Nephron (organoid): ENCODE data around the gene LCAT.
"Not testable (repeated sequence)": the region's sequence is repeated elsewhere in the genome, so short reads cannot be mapped to it uniquely, and the experiment has no call there.

Source experiments
- H3K27ac Mint-ChIP-seq, 3 experiments: 2 replicates each; pipeline ENCODE4 v1.8.0; 2020; ENCODE audit warnings: mixed read lengths in 3 of 3, mild to moderate bottlenecking in 2 of 3, moderate library complexity in 1 of 3
- H3K27me3 Mint-ChIP-seq: 2 replicates; pipeline ENCODE4 v1.8.0; 2021; ENCODE audit warnings: low read depth, mild to moderate bottlenecking, moderate library complexity, mixed read lengths
- H3K36me3 Mint-ChIP-seq: 2 replicates; pipeline ENCODE4 v1.8.0; 2020; ENCODE audit warnings: low read depth, mixed read lengths
- H3K4me1 Mint-ChIP-seq: 2 replicates; pipeline ENCODE4 v1.8.0; 2020; ENCODE audit warnings: mixed read lengths
- H3K4me3 Mint-ChIP-seq, 3 experiments: 2 replicates each; pipeline ENCODE4 v1.8.0; 2020; ENCODE audit warnings: mild to moderate bottlenecking in 3 of 3, mixed read lengths in 3 of 3, moderate library complexity in 2 of 3
- H3K9me3 Mint-ChIP-seq: 2 replicates; pipeline ENCODE4 v1.8.0; 2020; ENCODE audit warnings: mixed read lengths
- TF ChIP-seq, protein P1 (sequence below), 3 experiments: fragments of 200-600 bp; sonication (generic); IDR thresholded peaks; one replicate each; pipeline ENCODE4 v1.5.0; 2021; ENCODE audit warnings: antibody characterized with exemption in 3 of 3; ENCODE audit not compliant: unreplicated experiment in 3 of 3

LCAT gene

GRCh38 chr16:67977469-67978227, 33.7 kb upstream of the LCAT start:
- H3K4me1 Mint-ChIP-seq, result no peaks in the 10 kb centered on the region
- H3K9me3 Mint-ChIP-seq, result no peaks in the 10 kb centered on the region
- H3K27me3 Mint-ChIP-seq, result peaks cover 19% of the 10 kb centered on the region
- no peak overlapping the region for H3K4me3 Mint-ChIP-seq
- TF ChIP-seq, protein P1, sequence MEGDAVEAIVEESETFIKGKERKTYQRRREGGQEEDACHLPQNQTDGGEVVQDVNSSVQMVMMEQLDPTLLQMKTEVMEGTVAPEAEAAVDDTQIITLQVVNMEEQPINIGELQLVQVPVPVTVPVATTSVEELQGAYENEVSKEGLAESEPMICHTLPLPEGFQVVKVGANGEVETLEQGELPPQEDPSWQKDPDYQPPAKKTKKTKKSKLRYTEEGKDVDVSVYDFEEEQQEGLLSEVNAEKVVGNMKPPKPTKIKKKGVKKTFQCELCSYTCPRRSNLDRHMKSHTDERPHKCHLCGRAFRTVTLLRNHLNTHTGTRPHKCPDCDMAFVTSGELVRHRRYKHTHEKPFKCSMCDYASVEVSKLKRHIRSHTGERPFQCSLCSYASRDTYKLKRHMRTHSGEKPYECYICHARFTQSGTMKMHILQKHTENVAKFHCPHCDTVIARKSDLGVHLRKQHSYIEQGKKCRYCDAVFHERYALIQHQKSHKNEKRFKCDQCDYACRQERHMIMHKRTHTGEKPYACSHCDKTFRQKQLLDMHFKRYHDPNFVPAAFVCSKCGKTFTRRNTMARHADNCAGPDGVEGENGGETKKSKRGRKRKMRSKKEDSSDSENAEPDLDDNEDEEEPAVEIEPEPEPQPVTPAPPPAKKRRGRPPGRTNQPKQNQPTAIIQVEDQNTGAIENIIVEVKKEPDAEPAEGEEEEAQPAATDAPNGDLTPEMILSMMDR (IDR thresholded peaks at IDR 0.05; ENCODE audit: unreplicated experiment in 3 of 3), result no peak
- H3K36me3 Mint-ChIP-seq, result no peaks in the 10 kb centered on the region
- no peak overlapping the region for H3K27ac Mint-ChIP-seq

DNA sequence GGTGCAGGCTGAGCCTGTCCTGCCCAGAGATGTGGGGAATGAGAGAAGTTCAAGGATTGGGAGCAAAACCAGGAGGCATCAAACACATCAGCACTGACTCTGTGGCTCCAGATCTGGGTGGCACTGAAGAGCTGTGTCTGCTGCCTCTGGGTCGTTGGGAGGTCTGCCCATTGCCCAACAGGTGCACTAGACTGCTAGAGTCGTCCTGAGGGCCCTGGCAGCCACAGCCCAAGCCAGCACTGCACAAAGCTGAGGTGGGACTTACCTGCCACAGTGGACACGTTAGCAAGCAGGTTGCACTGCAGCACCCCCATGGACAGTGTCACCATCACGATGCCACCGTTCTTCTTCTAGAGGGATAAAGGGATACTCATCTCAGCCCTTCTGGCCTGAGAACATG, 33.1 kb upstream of the LCAT start:
- Mint-ChIP-seq H3K27me3 (peaks cover 19% of the 10 kb centered on the region), H3K9me3 (no peaks in the 10 kb centered on the region), H3K27ac (no peak overlapping the region), H3K4me1 (no peaks in the 10 kb centered on the region), H3K4me3 (no peak overlapping the region), H3K36me3 (no peaks in the 10 kb centered on the region)
- TF ChIP-seq, protein P1 (IDR thresholded peaks at IDR 0.05; ENCODE audit: unreplicated experiment in 3 of 3), result no peak

DNA sequence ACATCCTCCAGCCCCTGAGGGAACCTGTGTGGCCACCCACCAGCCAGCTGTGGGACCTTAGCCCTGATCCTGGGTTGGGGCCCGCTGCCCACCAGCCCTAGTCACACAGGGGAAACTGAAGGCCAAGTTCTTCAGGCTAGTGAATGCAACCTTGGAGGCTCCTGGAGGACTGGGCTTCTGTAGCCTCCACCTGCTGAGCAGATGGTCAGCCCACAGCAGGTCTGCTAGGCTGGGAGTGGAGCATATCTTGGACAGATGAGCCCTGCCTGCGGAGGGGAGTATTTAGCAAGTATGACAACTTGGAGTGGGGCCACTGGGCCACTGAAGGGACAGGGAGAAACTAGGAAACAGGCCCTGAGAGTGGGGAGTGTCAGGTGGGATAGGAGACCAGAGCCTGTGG, 32.3 kb upstream of the LCAT start:
- H3K9me3 Mint-ChIP-seq, result no peaks in the 10 kb centered on the region
- H3K36me3 Mint-ChIP-seq, result no peaks in the 10 kb centered on the region
- H3K4me3 Mint-ChIP-seq, result no peak overlapping the region
- peaks cover 22% of the 10 kb centered on the region for H3K27me3 Mint-ChIP-seq
- no peaks in the 10 kb centered on the region for H3K4me1 Mint-ChIP-seq
- TF ChIP-seq, protein P1 (IDR thresholded peaks at IDR 0.05; ENCODE audit: unreplicated experiment in 3 of 3), result no peak
- no peak overlapping the region for H3K27ac Mint-ChIP-seq

GRCh38 chr16:67975321-67976105, 31.6 kb upstream of the LCAT start:
- no peak overlapping the region for H3K27ac Mint-ChIP-seq
- H3K27me3 Mint-ChIP-seq, result peaks cover 25% of the 10 kb centered on the region
- TF ChIP-seq, protein P1 (IDR thresholded peaks at IDR 0.05; ENCODE audit: unreplicated experiment in 3 of 3), result no peak
- H3K9me3 Mint-ChIP-seq, result no peaks in the 10 kb centered on the region
- H3K36me3 Mint-ChIP-seq, result no peaks in the 10 kb centered on the region
- H3K4me3 Mint-ChIP-seq, result no peak overlapping the region
- H3K4me1 Mint-ChIP-seq, result no peaks in the 10 kb centered on the region

DNA sequence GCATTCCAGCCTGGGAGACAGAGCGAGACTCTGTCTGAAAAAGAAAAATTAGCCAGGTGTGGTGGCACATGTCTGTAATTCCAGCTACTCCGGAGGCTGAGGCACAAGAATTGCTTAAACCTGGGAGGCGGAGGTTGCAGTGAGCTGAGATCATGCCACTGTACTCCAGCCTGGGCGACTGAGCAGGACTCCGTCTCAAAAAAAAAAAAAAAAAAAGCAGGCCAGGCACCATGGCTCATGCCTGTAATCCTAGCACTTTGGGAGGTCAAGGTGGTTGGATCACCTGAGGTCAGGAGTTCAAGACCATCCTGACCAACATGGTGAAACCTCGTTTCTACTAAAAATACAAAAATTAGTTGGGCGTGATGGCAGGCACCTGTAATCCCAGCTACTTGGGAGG, 28.4 kb upstream of the LCAT start:
- H3K9me3 Mint-ChIP-seq, H3K4me3 Mint-ChIP-seq, H3K4me1 Mint-ChIP-seq, H3K36me3 Mint-ChIP-seq, H3K27ac Mint-ChIP-seq: not testable (repeated sequence)
- peaks cover 22% of the 10 kb centered on the region for H3K27me3 Mint-ChIP-seq

GRCh38 chr16:67971111-67971510, 27.2 kb upstream of the LCAT start:
- Mint-ChIP-seq H3K4me3 (peak overlapping the region; percentile 36 to 81 (median 76)), H3K9me3 (no peaks in the 10 kb centered on the region), H3K36me3 (no peaks in the 10 kb centered on the region), H3K4me1 (peaks cover 20% of the 10 kb centered on the region), H3K27ac (peak overlapping the region in 1 of 3 experiments; percentile 65), H3K27me3 (peaks cover 19% of the 10 kb centered on the region)
- TF ChIP-seq, protein P1 (IDR thresholded peaks at IDR 0.05; ENCODE audit: unreplicated experiment in 3 of 3), result no peak
